Measurements from ENCODE around the gene FOXG1.

Gene FOXG1

DNA sequence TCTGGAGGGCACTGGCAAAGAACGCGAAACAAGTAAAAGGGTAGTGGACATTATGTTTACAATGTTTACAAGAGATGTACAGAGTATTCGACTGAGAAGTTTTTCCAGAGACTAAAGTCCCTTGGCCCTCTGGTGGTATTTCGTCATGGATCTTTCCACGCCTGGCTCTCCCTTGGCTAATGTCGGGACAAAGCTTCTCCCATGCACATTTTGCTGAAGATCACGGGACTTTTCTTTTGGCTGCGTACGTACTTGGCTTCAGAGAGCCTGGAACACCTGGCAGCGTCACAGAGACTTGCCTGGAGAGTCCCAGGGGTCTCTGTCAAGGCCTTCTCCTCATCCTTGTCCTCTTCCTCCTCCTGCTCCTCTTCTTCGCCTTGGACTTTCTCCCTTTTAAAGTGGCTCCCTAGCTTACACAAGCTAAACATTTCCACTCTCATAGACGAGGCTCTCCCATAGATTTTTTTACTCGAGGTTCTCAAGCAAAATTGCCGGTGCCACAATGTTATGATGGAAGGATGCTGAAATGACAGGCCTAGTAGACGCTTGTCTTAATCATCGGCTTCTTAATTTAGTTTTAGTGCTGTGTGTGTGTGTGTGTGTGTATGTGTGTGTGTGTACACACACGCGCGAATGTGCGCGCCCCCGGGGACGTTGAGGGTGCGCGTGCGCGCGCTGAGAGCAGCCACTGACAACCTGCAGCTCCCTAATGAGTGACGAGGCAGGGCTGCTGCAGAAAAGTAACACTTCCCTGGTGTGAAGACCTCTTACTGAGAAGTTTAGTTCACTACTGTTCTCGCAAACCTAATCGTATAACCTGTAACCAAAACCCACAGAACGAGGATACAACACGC, 4.9 kb upstream of the FOXG1 start:
- no peak for DNase-seq (ENCODE audit: low spot score)

DNA sequence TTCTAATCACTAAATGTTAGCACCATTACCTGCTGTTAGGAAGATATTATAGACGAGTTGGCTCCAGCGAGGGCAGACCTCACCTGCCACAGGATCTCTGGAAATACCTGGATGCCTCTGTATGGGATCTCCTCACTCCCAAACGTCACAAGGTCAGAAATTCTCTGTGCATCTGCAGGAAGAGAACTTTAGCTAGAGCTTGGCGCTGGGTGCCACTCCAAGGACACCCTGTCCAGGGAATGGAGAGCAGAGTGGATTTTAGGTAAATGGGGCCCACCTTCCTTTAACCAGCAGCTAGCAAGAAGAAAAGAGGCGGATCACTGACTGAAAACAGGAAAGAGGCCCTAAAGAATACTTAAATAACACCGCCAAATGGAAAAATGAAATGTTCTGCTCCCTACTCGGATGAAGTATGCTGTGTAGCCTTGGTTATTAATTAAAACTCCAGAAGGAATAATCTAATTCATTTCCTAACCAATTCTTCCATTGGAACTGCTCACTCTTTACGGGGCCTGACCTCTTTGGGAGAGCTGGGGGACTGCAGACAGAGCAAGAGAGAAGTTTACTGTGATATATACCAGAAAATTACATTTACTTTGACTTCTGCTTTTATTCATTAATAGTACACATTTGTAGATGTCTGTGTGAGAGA, 4.2 kb upstream of the FOXG1 start:
- DNase-seq (ENCODE audit: low spot score), result no peak

DNA sequence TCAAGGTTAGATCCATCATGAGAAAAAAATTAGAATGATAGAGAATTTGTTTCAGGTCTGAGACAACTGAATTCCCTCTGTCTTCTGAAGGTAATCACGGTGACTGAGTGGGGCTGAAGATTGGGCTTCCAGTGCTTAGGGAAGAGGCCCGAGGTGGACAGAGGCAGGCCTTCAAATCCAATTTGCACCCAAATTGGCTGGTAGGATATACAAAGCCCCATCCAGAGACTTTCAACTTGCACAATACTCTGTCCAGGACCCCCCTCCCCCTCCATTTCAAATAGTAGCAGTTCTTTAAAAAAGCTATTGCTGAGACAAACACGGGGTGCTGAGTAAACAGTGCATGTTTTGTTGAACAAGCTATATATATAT, 3.6 kb upstream of the FOXG1 start:
- DNase-seq (ENCODE audit: low spot score), result no peak

DNA sequence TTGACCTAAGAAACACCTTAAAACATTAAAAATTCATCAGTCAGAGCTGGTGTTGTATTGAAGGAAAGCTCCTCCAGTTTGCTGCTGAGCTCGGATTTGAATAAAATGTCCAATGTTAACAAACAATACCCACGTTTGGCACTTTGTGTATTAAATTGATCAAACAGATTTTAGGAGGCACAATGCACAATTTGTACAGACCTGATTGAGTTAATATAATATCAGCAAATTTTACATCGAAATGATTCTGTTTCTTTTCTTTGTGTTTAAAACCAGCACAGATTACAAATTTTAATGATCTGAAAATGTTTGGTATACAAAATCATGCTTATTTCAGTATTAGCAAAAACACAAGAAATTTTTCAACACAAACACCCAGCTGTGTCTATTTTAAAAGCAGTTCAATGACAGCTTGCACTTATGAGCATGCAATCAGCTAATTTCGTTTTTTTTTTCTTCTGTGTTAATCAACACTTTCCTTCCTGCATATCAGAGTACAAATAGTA, 2.8 kb upstream of the FOXG1 start:
- no peak for DNase-seq (ENCODE audit: low spot score)

DNA sequence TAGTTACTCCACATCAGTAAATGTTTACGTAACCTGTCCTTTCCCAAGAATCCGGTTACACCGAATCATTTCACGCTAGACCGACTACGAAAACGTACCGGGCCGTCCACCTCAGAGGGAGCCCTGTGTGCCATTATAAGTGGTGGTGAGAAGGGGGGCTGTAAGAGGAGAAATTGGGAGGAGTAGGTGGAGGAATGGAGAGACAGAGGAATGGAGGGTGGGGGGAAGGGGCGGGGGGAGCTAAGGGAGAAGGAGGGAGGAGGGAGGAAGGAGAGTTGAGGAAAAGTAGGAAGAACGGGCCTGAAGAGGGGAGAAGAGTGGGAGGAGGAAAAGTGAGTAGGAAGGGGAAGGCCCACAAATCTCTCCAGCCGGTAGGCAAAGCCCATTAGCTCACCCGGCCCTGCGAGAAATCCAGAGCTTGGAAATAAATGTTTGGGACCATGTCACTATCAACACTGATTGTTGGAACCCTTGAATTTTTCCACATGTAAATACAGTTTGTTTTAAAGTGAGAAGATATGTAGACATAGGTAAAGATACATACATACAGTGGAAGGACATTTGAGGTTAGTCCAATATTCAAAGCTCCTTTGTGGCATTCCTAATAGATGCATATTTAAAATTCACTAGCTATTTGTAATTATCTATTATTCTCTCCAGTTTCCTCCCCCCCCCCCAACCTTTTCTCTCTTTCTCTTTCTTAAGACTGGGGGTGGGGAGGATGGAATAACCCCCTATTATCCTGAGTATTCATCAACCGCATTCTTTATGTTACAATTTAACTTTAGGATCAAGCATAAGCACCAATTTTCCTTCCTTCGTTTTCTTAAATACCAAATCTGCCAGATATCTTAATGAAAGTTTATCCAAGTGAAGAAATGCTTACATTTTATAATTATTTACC, 2.1 kb upstream of the FOXG1 start:
- no peak for DNase-seq (ENCODE audit: low spot score)

DNA sequence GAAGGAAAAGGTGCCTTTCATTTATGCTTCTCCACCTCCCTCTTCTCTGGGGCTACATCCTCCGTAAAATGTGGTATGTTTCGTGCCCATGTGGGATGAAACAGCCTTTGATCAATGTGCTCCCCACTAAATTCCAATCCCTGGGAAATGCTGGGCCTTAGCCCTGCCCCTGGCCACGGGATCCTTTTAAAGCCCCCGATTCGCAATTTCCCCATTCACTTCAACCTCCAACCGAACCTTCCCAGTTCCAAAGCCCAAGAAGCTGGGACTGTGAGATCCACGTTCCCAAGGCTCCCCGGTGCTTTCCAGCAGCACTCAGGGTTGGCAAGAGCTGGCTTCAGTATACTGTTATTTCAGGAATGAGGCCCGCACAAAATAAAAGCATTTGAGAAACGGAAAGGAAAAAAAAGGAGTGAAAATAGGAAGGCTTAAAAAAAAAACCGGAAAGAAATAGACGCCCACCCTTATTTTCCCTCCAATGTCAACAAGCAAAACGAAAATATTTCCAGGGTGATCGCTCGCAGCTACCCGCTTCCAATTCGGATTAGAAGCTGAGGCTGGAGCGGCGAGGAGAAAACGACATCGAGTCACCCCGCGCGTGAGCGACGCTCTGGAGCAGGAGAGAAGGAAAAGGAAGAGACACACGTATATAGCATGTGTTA, 1.3 kb upstream of the FOXG1 start:
- DNase-seq (ENCODE audit: low spot score), result no peak

DNA sequence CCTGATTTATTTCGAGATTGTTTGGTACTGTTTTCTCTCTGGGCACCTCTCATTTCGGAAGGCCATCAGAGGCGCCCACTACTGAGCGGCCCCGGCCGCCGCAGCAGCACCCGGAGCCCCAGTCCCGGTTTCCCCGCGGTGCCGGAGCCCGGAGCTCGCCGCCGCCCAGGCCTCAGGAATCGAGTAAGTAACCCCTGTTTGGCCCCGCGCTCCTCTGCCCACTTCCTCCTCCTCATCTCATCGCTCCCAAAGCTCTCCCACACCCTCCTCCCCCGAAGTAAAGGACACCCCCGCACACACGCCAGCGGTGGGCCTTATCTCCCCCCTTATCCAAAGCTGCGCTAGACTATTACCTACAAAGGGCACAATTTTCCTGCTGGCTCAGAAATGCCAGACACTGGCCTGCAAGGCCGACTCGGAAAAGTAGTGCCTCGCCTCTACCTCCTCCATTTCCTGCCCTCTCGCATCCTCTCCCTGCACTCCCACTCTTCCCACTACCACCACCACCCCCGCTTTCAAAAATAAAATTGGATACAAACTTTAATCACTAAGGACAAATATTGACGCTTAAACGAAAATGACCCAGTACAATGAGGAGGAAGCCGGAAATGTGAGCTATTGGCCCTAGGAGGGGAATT, 637 bp upstream of the FOXG1 start:
- peak; percentile 73 for DNase-seq (ENCODE audit: low spot score)

DNA sequence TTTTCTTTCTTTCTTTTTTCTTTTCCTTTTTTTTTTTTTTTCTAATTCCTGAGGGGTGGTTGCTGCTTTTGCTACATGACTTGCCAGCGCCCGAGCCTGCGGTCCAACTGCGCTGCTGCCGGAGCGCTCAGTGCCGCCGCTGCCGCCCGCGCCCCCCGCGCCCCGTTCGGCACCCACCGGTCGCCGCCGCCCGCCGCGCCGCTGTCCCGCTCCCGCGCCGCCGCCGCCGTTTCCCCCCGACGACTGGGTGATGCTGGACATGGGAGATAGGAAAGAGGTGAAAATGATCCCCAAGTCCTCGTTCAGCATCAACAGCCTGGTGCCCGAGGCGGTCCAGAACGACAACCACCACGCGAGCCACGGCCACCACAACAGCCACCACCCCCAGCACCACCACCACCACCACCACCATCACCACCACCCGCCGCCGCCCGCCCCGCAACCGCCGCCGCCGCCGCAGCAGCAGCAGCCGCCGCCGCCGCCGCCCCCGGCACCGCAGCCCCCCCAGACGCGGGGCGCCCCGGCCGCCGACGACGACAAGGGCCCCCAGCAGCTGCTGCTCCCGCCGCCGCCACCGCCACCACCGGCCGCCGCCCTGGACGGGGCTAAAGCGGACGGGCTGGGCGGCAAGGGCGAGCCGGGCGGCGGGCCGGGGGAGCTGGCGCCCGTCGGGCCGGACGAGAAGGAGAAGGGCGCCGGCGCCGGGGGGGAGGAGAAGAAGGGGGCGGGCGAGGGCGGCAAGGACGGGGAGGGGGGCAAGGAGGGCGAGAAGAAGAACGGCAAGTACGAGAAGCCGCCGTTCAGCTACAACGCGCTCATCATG, 654 bp downstream of the FOXG1 start:
- DNase-seq (ENCODE audit: low spot score), result peak; percentile 58

DNA sequence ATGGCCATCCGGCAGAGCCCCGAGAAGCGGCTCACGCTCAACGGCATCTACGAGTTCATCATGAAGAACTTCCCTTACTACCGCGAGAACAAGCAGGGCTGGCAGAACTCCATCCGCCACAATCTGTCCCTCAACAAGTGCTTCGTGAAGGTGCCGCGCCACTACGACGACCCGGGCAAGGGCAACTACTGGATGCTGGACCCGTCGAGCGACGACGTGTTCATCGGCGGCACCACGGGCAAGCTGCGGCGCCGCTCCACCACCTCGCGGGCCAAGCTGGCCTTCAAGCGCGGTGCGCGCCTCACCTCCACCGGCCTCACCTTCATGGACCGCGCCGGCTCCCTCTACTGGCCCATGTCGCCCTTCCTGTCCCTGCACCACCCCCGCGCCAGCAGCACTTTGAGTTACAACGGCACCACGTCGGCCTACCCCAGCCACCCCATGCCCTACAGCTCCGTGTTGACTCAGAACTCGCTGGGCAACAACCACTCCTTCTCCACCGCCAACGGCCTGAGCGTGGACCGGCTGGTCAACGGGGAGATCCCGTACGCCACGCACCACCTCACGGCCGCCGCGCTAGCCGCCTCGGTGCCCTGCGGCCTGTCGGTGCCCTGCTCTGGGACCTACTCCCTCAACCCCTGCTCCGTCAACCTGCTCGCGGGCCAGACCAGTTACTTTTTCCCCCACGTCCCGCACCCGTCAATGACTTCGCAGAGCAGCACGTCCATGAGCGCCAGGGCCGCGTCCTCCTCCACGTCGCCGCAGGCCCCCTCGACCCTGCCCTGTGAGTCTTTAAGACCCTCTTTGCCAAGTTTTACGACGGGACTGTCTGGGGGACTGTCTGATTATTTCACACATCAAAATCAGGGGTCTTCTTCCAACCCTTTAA, 1.5 kb downstream of the FOXG1 start:
- peak; percentile 73 for DNase-seq (ENCODE audit: low spot score)

DNA sequence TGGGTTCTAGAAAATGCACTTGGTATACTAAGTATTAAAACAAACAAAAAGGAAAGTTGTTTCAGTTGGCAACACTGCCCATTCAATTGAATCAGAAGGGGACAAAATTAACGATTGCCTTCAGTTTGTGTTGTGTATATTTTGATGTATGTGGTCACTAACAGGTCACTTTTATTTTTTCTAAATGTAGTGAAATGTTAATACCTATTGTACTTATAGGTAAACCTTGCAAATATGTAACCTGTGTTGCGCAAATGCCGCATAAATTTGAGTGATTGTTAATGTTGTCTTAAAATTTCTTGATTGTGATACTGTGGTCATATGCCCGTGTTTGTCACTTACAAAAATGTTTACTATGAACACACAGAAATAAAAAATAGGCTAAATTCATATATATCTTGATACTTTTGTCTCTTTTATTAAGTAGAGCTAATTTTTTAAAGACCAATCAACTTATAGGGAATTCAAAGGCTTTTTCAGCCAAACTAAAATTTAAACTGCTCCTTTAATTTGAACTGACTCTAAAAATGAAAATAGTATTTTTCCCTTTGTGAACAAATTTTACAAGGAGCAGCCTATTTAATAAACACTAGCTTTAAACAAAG, 2.8 kb downstream of the FOXG1 start:
- no peak for DNase-seq (ENCODE audit: low spot score)

DNA sequence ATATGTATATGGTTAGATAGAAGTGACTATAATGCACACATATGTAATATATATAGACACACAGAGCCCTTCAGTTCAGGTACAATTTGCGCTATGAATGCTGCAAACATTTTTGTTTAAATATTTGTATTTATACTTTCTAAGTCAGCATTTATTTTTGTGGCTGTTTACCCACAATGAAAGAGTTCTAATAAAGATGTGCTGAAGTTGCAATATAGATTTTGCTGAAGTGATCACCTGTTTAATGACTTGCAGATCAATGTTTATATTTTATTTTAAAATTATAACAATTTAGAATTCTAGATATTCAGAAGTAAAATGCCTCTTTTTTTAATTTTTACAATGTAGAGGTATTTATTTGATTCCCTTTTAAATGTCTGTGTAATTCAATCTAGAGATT, 3.5 kb downstream of the FOXG1 start:
- DNase-seq (ENCODE audit: low spot score), result no peak

DNA sequence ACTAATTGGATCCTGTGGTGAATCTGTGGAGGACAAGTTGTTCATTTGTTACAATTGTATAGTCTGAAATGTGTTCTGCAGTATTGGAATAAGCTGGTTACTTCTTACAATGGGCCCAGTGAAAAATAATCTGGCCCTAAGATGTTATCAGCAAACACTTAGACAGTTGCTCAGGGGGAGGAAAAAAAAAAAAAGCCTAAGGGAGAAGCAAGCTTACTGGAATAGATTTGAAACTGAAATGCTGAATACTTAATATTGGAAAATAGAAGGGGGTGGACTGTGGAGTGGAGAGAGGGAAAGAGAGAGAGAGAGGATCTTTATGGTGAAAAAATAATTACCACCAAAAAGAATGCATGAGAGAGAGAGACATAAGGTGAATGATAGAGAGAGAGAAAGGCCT, 4.0 kb downstream of the FOXG1 start:
- no peak for DNase-seq (ENCODE audit: low spot score)

DNA sequence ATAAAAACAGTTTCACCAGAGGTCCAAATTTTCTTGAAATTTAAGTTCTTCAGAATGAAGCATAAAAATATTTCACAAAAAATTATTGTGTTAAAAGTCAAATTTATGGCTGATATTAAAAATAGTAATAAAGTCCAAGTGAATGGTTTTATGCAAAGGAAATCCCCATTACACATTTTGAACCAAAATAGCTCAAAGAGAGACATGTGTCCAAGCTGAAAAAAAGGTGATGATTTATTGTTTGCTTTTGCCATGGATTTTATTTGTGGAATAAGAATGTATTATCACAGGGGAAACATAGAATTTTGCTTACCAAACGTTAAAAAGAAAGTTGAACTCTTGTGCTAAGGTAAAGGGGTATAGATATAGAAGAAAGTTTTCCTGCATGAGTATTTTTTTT, 4.6 kb downstream of the FOXG1 start:
- no peak for DNase-seq (ENCODE audit: low spot score)

DNA sequence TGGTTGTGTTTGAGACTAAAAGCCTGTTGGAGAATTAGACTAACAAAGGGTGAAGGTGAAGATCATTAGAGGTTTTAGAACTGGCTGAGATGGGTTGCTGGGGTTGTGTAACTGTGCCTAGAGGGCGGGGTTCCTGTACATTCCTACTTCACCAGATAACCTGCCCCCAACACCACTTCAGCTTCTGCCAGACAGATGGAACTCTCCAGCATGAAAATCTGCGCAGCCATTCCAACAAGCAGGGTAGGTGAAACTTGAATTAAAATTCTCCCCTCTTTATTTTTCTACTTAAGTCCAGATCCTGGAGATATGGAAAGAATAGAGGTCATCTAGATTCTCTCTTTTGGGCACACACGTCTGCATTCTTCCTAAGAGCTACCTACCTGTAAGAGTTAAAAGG, 6.0 kb downstream of the FOXG1 start:
- no peak for DNase-seq (ENCODE audit: low spot score)

DNA sequence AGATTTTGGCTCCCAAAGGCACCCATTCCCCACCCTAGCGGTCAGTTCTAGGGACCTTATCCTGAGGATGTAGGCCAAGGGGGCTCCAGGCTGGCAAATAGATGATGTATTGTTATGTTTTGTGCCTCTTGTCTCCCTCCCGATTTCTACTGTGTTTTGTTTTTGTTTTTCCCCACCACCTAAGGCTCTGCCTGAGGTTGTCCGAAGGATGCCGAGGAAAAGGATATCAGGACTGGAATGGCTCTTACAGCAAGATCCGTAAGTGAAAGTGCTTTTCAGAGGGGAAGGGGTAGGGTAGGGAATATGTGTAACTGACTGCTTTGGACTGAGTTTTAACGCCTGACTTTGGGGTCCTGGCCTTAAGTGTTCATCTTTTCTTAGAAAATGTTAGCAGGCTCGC, 6.6 kb downstream of the FOXG1 start:
- no peak for DNase-seq (ENCODE audit: low spot score)

DNA sequence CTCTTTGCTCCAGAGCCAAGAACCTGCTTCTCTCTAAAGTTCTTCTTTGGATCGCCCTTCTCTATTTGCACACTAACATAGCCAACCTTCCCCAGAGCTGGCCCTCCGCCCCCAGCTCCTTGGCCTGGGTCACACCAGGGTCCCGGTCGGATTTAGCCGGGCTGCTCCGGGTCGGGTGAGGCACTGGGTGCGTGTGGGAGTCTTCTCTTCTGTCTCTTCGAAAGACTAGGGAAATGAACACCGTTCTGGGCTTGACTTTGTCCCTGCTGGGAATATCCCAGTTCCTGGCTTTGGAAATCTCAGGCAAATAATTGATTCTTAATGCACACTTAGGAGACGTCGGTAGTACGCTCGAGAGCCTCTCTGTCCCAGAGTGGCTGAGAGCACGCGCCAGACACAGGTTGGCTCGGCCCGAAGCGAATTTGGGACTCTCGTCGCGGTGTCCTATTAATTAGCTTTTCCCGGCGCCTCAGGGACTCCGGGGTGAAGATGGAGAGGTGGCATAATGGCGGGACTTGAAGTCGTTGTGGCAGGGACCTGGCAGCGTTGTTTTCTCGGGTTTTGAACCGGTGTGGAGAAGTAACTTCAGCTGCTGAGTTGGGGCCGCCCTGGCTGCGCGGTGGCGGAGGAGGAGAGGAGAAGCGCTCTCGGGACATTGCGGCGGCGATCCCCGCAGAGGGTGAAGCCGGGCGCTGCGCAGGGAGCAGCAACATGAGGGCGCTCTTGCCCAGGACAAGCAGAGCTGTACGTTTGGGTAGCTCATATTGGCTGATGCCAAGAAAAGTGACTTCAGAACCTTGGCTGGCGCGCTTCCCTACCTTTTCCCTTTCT, 7.5 kb downstream of the FOXG1 start:
- DNase-seq (ENCODE audit: low spot score), result peak; percentile 88

DNA sequence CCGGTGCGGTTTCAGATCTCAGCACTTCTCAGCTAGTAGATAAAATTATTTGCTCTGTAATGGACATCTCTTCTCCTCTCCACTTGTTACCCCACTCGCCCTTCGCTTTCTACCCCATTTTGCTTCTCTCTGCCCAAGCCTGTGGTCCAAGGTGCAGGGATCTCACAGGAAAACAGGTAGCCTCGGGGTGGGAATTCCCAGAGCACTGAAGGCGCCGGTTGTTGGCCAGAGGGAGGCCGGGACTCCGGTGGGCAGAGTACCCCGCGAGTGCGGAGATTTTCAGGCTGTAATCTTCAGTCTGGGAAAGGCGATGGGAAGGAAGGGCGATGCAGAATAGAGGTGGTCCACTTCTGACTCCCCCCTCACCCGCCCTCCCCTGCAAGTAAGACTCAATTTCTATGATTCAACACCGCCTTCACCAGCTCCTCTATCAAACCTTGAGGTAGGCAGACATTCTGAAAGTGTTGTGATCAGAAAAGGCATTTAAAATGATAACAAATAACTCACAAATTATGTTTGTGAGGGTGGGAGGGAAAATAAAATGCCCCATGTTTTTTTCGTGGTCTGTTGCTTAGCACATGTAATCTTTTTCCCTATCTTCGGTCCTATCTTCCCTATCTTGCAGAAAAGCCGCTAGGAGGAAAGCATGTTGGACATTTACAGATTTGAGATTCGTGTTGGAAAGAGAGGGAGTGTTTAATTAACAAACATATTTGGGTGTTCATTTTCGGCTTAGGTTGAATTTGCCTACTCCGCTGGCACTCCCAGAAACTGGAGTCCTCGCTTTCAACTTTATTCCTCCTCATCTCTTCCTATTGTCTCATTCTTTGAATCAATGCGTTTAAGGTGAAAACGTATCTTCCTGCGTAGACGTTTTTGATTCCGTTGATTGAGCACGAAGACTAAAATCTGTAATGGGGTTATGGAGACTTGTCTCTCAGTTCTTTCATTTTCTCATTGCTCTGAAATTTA, 8.5 kb downstream of the FOXG1 start:
- DNase-seq (ENCODE audit: low spot score), result peak; percentile 54

Data from ecto neural progenitor cell (in vitro differentiated cells).